Ovary (tissue), 9 donors: ENCODE data around the gene ATP5F1B. TPM values are rescaled to one million over a fixed set of nuclear protein-coding genes. Genes with fewer than 3 reads are reported as not detected.

Source experiments
- DNase-seq, 5 donors: peaks; one replicate each; pipeline ENCODE4 v3.0.0-alpha.2; 2019 to 2020
- H3K27ac ChIP-seq, 2 donors: fragments of 200-600 bp; one replicate each; pipeline versions ENCODE4 v1.5.1 to v1.8.0; 2019 to 2022
- H3K27me3 ChIP-seq: fragments of 200-600 bp; one replicate; pipeline ENCODE4 v1.8.0; 2022
- H3K36me3 ChIP-seq: fragments of 200-600 bp; sonication (generic); one replicate; pipeline ENCODE4 v1.5.1; 2019
- H3K4me1 ChIP-seq: one replicate; pipeline ENCODE4 v1.8.1; 2013; ENCODE audit warnings: mild to moderate bottlenecking, moderate library complexity; ENCODE audit not compliant: insufficient read depth
- H3K4me3 ChIP-seq: fragments of 200-600 bp; sonication (generic); one replicate; pipeline ENCODE4 v1.5.1; 2017
- H3K9me3 ChIP-seq, 2 donors: fragments of 200-600 bp in 1 of 2; sonication (generic) in 1 of 2; one replicate each; pipeline versions ENCODE4 v1.5.1 to v1.8.1; 2013 to 2019; ENCODE audit warnings: mild to moderate bottlenecking in 1 of 2, moderate library complexity in 1 of 2
- EP300 ChIP-seq: sonication (generic); formaldehyde crosslinking; IDR thresholded peaks from one replicate; pipeline ENCODE4 v1.6.1; 2017; ENCODE audit warnings: antibody characterized with exemption
- POLR2A ChIP-seq: fragments of 450-650 bp; IDR thresholded peaks from one replicate; pipeline ENCODE4 v1.6.1; 2017; ENCODE audit warnings: antibody characterized with exemption, mild to moderate bottlenecking, moderate library complexity
- WGBS, 3 donors: extraction: QIAGEN DNeasy Blood & Tissue Kit in 1 of 3; methylation state at CpG; one replicate each; pipeline versions ENCODE4 v1.1.5 to v1.1.7; 2013 to 2017; 5-methylcytosine and 5-hydroxymethylcytosine counted together
- intact Hi-C, 4 donors: fragments of 100-400 bp; cut with DNase I; formaldehyde crosslinking; loops; one replicate each; pipeline versions ENCODE4 v1.11.0 to v1.15.1; 2022 to 2023
- polyA plus RNA-seq, 2 donors: library from polyadenylated mRNA; stranded (reverse); fragments of 200-250 nt in 1 of 2; fragments of 350-450 nt in 1 of 2; fragmentation: Illumina TruSeq in 1 of 2; extraction: RNeasy Lipid Tissue Mini Kit (QIAGEN cat#74804) in 1 of 2; gene quantifications; one replicate each; pipeline ENCODE4 v1.2.3, GENCODE V29; 2013 to 2014
- total RNA-seq, 7 donors: library from RNA; depleted of rRNA in 2 of 7; stranded (reverse); fragments of >200 nt in 2 of 7; fragmentation: NEBNext Ultra II Directional in 3 of 7; extraction: Animal tissue kit (Norgen Biotek cat#: 25700) in 3 of 7; gene quantifications; one replicate each; pipeline versions ENCODE4 v1.1.0 to v1.2.4, GENCODE V29; 2016 to 2023
- TF ChIP-seq, protein P1 (sequence below), 3 donors: fragments of 450-650 bp in 2 of 3; fragments of 200-600 bp in 1 of 3; IDR thresholded peaks; one replicate each; pipeline versions ENCODE4 v1.5.1 to v1.8.0; 2016 to 2022; ENCODE audit warnings: antibody characterized with exemption in 3 of 3, mild to moderate bottlenecking in 1 of 3
- donor health status: DM: no; HTN: no; CAD: no; lungs with moderate emphysema.
- donor health status: DM: no; HTN: no; CAD: no.
- donor health status: Bipolar disorder and iron deficiency.
- donor health status: DM: yes; HTN: yes; CAD: no.
- donor health status: DM: no; HTN: no; CAD: no.
- donor health status: DM: yes; HTN: yes; CAD: no.

ATP5F1B gene
- total and polyA plus RNA-seq, 9 donors, result 201 to 809 (median 273) TPM

DNA sequence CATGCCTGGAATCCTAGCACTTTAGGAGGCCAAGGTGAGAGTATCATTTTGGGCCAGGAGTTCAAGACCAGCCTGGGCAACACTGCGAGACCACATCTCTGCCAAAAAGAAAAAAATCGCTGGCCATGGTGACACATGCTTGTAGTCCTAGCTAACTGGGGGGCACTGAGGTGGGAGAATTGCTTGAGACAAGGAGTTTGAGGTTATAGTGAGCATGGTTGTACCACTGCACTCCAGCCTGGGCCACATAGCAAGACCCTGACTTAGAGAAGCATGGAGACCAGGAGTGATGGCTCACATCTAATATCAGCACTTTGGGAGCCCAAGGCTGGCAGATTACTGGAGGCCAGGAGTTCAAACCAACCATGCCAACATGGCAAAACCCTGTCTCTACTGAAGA lies 33.1 kb upstream of the ATP5F1B start:
- TF ChIP-seq POLR2A (no peak), EP300 (no peak)
- TF ChIP-seq, protein P1, sequence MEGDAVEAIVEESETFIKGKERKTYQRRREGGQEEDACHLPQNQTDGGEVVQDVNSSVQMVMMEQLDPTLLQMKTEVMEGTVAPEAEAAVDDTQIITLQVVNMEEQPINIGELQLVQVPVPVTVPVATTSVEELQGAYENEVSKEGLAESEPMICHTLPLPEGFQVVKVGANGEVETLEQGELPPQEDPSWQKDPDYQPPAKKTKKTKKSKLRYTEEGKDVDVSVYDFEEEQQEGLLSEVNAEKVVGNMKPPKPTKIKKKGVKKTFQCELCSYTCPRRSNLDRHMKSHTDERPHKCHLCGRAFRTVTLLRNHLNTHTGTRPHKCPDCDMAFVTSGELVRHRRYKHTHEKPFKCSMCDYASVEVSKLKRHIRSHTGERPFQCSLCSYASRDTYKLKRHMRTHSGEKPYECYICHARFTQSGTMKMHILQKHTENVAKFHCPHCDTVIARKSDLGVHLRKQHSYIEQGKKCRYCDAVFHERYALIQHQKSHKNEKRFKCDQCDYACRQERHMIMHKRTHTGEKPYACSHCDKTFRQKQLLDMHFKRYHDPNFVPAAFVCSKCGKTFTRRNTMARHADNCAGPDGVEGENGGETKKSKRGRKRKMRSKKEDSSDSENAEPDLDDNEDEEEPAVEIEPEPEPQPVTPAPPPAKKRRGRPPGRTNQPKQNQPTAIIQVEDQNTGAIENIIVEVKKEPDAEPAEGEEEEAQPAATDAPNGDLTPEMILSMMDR (IDR thresholded peaks at IDR 0.05), result no peak
- H3K4me3 ChIP-seq, result no peak overlapping the region
- WGBS, 3 donors, result 85 to 94% (median 90%) methylated on average over 2 of the region's 2 CpGs
- no peak overlapping the region for H3K27ac ChIP-seq
- no peaks in the 10 kb centered on the region for H3K9me3 ChIP-seq
- peak in 1 of 5 donors; percentile 25 for DNase-seq
- no peaks in the 10 kb centered on the region for H3K36me3 ChIP-seq
- H3K4me1 ChIP-seq, result peaks cover 22% of the 10 kb centered on the region
- H3K27me3 ChIP-seq, result no peaks in the 10 kb centered on the region
- intact Hi-C loops, result no loop called here

DNA sequence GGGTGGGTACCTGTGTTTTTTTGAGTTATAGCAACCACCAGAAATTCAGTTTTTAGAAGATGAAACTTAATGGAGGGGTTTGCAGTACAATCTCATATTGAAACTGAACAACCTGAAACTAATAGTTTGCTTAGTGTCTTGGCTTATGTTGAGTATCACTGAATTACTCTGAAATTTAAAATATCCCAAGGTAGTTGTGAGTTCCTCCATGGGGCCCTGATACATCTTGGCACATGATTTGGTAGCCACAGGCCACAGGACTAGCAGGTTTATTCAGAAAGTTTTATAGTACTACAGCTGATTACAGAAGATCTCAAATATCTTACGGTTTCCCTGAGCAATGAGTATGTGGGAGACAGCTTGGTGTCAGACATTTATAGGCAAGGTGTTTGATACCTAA lies 31.9 kb upstream of the ATP5F1B start:
- DNase-seq, result no peak
- H3K9me3 ChIP-seq, result no peaks in the 10 kb centered on the region
- H3K27ac ChIP-seq, result no peak overlapping the region
- H3K4me3 ChIP-seq, result no peak overlapping the region
- no peak for TF ChIP-seq POLR2A
- TF ChIP-seq, protein P1 (IDR thresholded peaks at IDR 0.05), result no peak
- no peak for TF ChIP-seq EP300
- WGBS, 3 donors, result 61 to 81% (median 78%) methylated on average over 1 of the region's 1 CpG
- H3K36me3 ChIP-seq, result no peaks in the 10 kb centered on the region
- intact Hi-C loops, result no loop called here
- peaks cover 17% of the 10 kb centered on the region for H3K4me1 ChIP-seq
- H3K27me3 ChIP-seq, result no peaks in the 10 kb centered on the region

DNA sequence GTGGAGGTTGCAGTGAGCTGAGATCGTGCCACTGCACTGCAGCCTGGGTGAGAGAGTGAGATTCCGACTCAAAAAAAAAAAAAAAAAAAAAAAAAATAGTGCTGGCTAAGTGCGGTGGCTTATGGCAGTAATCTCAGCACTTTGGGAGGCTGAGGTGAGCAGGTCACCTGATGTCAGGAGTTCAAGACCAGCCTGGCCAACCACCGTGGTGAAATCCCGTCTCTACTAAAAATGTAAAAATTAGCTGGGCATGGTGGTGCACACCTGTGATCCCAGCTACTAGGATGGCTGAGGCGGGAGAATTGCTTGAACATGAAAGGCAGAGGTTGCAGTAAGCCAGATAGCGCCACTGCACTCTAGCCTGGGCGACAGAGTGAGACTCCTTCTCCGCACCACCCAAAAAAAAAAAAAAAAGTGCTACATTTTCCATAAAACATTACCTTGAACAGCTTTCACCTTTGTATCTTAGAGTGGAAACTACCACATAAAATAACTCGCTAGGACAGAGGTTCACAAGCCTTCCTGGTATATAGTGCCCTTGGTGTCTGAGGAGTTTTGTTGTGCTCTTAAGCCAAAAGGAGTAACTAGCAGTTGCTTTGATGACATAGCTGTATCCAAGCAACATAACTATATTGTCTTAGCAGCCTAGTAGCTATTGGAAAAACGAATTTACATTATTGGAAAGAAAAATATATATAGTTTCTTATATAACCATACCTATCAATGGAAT lies 31.2 kb upstream of the ATP5F1B start:
- intact Hi-C loops, result no loop called here
- peak in 1 of 5 donors; percentile 28 for DNase-seq
- Histone ChIP-seq H3K27ac (no peak overlapping the region), H3K36me3 (no peaks in the 10 kb centered on the region), H3K27me3 (no peaks in the 10 kb centered on the region), H3K4me3 (no peak overlapping the region), H3K9me3 (no peaks in the 10 kb centered on the region), H3K4me1 (peaks cover 17% of the 10 kb centered on the region)
- TF ChIP-seq EP300 (no peak), POLR2A (no peak)
- TF ChIP-seq, protein P1 (IDR thresholded peaks at IDR 0.05), result no peak
- 63 to 78% (median 69%) methylated on average over 11 of the region's 11 CpGs for WGBS, 3 donors

DNA sequence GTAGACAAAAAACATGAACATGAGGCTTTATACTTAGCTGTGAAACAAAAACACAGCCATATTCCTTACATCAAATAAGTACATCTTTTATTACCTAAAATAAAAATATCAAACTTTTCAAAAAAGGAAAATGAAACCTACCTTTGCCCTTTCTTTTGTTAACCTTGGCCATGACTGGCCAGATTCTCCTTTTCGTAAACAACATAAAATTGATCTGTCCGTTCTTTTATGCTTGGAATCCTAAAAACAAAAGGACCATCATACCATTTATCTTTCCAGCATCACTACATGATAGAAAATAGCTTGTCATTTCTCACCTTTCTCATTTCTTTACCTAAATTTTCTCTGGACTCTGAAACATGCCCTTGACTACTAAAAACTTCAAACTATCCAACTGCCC lies 25.8 kb upstream of the ATP5F1B start:
- Histone ChIP-seq H3K27ac (no peak overlapping the region), H3K4me1 (peaks cover 6% of the 10 kb centered on the region), H3K36me3 (no peaks in the 10 kb centered on the region), H3K27me3 (no peaks in the 10 kb centered on the region), H3K4me3 (no peak overlapping the region), H3K9me3 (no peaks in the 10 kb centered on the region)
- intact Hi-C loops, result no loop called here
- no peak for DNase-seq
- WGBS, 3 donors, result 69 to 84% (median 82%) methylated on average over 2 of the region's 2 CpGs
- TF ChIP-seq, protein P1 (IDR thresholded peaks at IDR 0.05), result no peak
- TF ChIP-seq EP300 (no peak), POLR2A (no peak)
